Common myeloid progenitor, CD34-positive (primary cell): Measurements from ENCODE around the gene CNPY1.

Source experiments
- CTCF ChIA-PET: fragments of 350-600 bp; sonication (Branson Sonifier 250); formaldehyde crosslinking; loops from one replicate; lab custom pipeline; 2021; ENCODE audit warnings: antibody characterized with exemption; lab: Charles Lee
- POLR2A ChIA-PET: fragments of 350-600 bp; sonication (Branson Sonifier 250); formaldehyde crosslinking; loops from one replicate; lab custom pipeline; 2021; ENCODE audit warnings: antibody characterized with exemption; lab: Charles Lee
- DNase-seq, 3 donors: peaks; one replicate each; pipeline versions ENCODE4 v3.0.0 to v3.0.0-alpha.2; 2013
- H3K27ac ChIP-seq, 2 experiments: 1 replicate in 1 of 2; 2 replicates in 1 of 2; pipeline ENCODE4 v1.7.0; 2013; ENCODE audit warnings: inconsistent platforms in 2 of 2, low read length in 2 of 2, mild to moderate bottlenecking in 2 of 2, low read depth in 1 of 2, moderate library complexity in 1 of 2; ENCODE audit not compliant: severe bottlenecking in 2 of 2, insufficient read depth in 1 of 2, poor library complexity in 1 of 2
- H3K27me3 ChIP-seq, 5 experiments: replicated peaks in 2 of 5; 1 replicate in 3 of 5; 2 replicates in 2 of 5; pipeline versions ENCODE4 v1.6.1 to v1.7.0; 2013; ENCODE audit warnings: low read length in 4 of 5, mild to moderate bottlenecking in 2 of 5, moderate library complexity in 2 of 5, inconsistent platforms in 1 of 5; ENCODE audit not compliant: insufficient read depth in 5 of 5, control insufficient read depth in 4 of 5
- H3K36me3 ChIP-seq, 4 experiments: 1 replicate in 2 of 4; 2 replicates in 2 of 4; pipeline versions ENCODE4 v1.6.1 to v1.7.0; 2013; ENCODE audit warnings: low read length in 3 of 4, control low read depth in 1 of 4, mild to moderate bottlenecking in 1 of 4; ENCODE audit not compliant: control insufficient read depth in 4 of 4, insufficient read depth in 4 of 4
- H3K4me1 ChIP-seq, 4 experiments: 1 replicate in 3 of 4; 2 replicates in 1 of 4; pipeline versions ENCODE4 v1.6.1 to v1.7.1; 2013; ENCODE audit warnings: low read length in 3 of 4, mild to moderate bottlenecking in 3 of 4, control low read depth in 1 of 4, inconsistent platforms in 1 of 4, moderate library complexity in 1 of 4; ENCODE audit not compliant: control insufficient read depth in 4 of 4, insufficient read depth in 4 of 4; ENCODE audit errors: control extremely low read depth in 1 of 4
- H3K4me3 ChIP-seq, 7 experiments: 1 replicate in 4 of 7; 2 replicates in 3 of 7; pipeline versions ENCODE4 v1.5.1 to v1.7.0; 2013; ENCODE audit warnings: mild to moderate bottlenecking in 7 of 7, low read length in 6 of 7, moderate library complexity in 6 of 7, inconsistent platforms in 2 of 7, low read depth in 2 of 7, control low read depth in 1 of 7; ENCODE audit not compliant: insufficient read depth in 4 of 7, control insufficient read depth in 1 of 7; ENCODE audit errors: extremely low read depth in 1 of 7
- H3K9me3 ChIP-seq, 5 experiments: 1 replicate in 4 of 5; 2 replicates in 1 of 5; pipeline versions ENCODE4 v1.6.1 to v1.7.1; 2013; ENCODE audit warnings: low read length in 4 of 5, mild to moderate bottlenecking in 2 of 5, inconsistent platforms in 1 of 5, low read depth in 1 of 5, moderate library complexity in 1 of 5; ENCODE audit not compliant: control insufficient read depth in 4 of 5, insufficient read depth in 2 of 5; ENCODE audit errors: control extremely low read depth in 1 of 5
- WGBS: methylation state at CpG from one replicate; pipeline ENCODE4 v1.1.5; 2013; ENCODE audit not compliant: insufficient coverage; 5-methylcytosine and 5-hydroxymethylcytosine counted together

The CNPY1 gene

DNA sequence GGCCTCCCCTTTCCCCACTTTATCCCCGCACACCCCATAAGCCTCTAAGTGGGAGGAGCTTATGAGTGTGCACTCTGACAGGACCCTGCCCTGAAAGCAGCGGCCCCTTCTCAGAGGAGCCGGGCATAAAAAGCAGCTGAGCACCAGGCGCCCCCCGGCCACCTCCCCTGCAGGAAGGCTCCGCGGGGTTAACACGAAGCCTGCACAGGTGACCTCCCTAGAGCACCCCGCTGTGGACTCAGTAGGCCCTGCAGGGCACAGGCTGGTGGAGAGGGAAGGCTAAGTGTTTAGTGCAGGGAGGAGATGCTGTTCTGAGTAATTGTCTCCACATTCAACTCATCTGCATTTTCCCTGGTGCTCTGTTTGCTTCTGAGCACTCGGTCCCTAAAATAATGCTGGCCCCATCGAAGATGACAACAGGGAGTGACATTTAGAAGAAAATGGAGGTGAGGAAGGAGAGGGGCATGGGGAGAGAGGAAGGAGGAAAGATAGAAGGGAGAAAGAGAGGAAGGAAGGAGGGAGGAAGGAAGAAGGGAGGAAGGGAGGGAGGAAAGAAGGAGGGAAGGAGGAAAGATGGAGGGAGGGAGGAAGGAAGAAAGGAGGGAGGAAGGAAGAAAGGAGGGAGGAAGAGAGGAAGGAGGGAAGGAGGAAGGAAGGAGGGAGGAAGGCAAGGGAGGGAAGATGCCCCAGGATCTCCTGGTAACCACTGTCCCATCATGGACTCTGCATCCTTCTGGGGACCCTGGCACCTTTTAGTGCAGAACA, 25.4 kb upstream of the CNPY1 start:
- peaks cover 0 to 22% (median 2%) of the 10 kb centered on the region in 5 experiments for H3K27me3 ChIP-seq
- WGBS: 76% methylated on average over 5 of the region's 11 CpGs
- ChIA-PET CTCF (no interaction called here), POLR2A (no interaction called here)
- H3K4me3 ChIP-seq: no peak overlapping the region
- no peaks in the 10 kb centered on the region for H3K9me3 ChIP-seq
- no peaks in the 10 kb centered on the region for H3K4me1 ChIP-seq
- no peak overlapping the region for H3K27ac ChIP-seq
- no peaks in the 10 kb centered on the region for H3K36me3 ChIP-seq
- DNase-seq: no peak

DNA sequence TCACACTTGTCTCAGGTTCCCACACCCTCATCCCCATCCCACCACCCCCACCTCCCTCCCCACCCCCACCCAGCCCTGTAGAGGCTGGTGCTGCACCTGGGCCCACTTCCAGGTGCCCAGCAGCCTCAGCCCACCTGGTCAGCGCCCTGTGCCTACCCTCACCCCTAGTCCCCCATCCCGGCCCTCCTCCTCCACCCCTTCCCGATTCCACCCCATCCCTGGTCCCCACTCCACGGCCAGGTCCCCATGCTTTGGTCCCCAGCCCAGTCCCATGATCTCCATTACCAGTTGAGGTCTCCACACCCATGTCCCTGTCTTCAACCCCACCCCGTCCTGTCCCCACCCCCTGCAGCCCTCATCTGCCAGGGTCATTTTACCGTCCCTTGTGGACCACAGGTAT, 24.6 kb upstream of the CNPY1 start:
- WGBS: 94% methylated on average over 5 of the region's 6 CpGs
- no peak overlapping the region for H3K4me3 ChIP-seq
- POLR2A ChIA-PET: no interaction called here
- no peak overlapping the region for H3K27ac ChIP-seq
- DNase-seq: no peak
- H3K36me3 ChIP-seq: no peaks in the 10 kb centered on the region
- peaks cover 0 to 22% (median 2%) of the 10 kb centered on the region in 5 experiments for H3K27me3 ChIP-seq
- CTCF ChIA-PET: no interaction called here
- H3K9me3 ChIP-seq: no peaks in the 10 kb centered on the region
- no peaks in the 10 kb centered on the region for H3K4me1 ChIP-seq

DNA sequence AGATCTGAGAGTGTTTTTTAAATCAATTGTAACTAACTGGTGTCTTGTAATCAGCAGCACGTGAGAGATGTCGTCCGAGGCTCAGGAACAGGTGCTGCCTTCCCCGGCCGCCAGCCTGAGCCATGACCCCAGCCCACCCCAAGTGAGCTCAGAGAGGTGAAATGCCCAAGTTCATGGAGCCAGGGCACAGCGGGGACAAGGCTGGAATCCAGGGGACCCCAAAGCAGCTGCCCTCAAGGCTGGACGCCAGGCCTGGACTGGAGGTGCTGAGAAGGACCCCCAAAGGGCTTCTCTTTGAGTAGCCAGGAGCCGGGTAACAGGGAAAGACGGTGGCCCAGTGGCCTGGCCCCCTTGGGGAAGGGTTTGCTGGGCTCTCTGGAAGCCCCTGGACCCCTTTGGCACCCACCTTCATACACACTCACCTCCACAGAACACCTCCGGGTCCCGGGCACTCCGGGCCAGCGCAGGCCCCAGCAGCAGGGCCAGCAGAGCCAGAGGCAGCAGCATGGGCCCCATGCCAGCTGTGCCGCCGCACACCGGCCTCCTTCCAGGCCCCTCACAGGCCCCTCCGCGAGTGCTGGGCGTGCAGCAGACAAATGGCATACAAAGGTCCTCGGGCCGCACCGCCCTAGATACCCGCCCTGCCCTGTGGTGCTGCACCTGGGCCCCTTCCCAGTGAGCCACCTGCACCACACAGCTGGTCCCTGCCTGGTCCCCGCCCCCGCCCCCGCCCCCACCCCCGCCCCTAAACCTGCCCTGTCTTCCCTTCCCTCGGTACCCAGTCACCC, 24.0 kb upstream of the CNPY1 start:
- Histone ChIP-seq H3K27ac (no peak overlapping the region), H3K4me3 (no peak overlapping the region), H3K36me3 (no peaks in the 10 kb centered on the region), H3K27me3 (peaks cover 0 to 22% (median 2%) of the 10 kb centered on the region in 5 experiments), H3K9me3 (no peaks in the 10 kb centered on the region), H3K4me1 (no peaks in the 10 kb centered on the region)
- WGBS: 98% methylated on average over 13 of the region's 28 CpGs
- no peak for DNase-seq
- CTCF ChIA-PET: no interaction called here
- POLR2A ChIA-PET: no interaction called here

DNA sequence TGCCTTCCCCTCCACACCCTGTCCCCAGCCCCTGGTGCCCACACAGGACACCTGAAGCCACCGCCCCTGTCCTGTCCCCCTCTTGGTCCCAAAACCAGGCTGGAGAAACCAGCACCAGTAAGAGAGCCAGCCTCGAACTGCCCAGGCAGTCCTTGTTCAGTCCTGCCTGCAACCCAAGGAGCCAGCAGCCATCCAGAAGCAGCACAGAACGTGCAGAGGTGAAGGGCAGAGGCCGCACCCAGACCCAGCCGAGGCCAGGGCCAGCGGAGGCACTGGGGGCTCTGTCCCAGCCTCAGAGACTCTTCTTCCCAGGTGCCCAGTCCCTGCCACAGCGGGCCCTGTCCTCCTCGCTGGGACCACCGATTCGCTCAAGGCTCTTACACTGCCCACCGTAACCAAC, 23.3 kb upstream of the CNPY1 start:
- H3K27me3 ChIP-seq: peaks cover 0 to 22% (median 0%) of the 10 kb centered on the region in 5 experiments
- no peak overlapping the region for H3K27ac ChIP-seq
- no peak for DNase-seq
- no peaks in the 10 kb centered on the region for H3K4me1 ChIP-seq
- H3K36me3 ChIP-seq: no peaks in the 10 kb centered on the region
- 89% methylated on average over 10 of the region's 11 CpGs for WGBS
- ChIA-PET CTCF (no interaction called here), POLR2A (no interaction called here)
- no peak overlapping the region for H3K4me3 ChIP-seq
- H3K9me3 ChIP-seq: no peaks in the 10 kb centered on the region

DNA sequence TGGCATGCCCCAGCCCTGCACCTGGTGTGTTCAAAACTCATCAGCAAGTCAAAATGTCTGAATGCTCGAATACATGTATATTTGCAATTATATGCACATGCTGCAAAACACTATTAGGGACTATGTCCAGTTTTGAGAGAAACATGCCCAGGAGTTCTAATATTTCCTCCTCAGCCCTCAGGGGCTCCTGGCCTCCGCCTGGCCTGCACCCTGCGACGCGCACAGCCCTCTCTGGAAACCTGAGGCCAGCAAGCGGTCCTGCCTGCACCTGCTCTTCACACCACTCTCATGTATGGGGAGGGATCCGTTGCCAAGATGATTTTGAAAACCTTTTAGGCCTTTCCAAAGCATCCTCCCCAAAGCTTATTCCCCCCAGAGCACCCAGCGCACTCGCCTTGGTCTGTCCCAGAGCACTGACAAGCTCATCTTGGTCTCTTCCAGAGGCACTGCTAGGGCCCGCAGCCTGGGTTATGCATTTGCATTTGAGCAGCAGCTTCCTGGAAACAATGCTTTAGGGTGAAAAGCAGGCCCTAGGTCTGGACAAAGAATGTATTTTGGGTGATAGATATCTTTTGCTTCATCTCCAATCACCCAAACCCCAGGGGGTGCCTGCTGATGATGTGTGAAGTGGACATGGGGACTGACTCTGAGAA, 22.6 kb upstream of the CNPY1 start:
- CTCF ChIA-PET: interaction anchor here (1.5 kb wide), 1 partner anchor 12 kb away, joined by 5 read pairs; no protein-coding TSS in a partner anchor
- no peak for DNase-seq
- H3K36me3 ChIP-seq: no peaks in the 10 kb centered on the region
- POLR2A ChIA-PET: no interaction called here
- H3K9me3 ChIP-seq: no peaks in the 10 kb centered on the region
- peaks cover 0 to 22% (median 0%) of the 10 kb centered on the region in 5 experiments for H3K27me3 ChIP-seq
- WGBS: 83% methylated on average over 3 of the region's 10 CpGs
- H3K4me1 ChIP-seq: no peaks in the 10 kb centered on the region
- H3K27ac ChIP-seq: no peak overlapping the region
- H3K4me3 ChIP-seq: no peak overlapping the region

DNA sequence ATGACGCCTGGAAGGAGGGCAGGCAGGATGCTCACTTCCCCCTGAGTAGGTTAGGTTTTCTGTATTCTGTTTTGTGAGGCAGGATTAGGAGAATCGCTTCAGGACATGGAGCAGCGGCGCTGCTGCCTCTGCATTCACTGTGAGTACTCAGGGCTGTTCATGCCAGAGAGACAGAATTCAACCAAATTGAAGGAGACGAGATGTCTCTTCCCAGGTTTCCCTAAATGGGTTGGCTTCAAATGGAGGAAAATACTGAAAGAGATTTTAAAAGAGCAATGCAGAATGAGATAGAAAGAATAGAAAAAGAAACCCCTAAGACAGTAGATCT, 21.9 kb upstream of the CNPY1 start:
- WGBS: 82% methylated on average over 5 of the region's 5 CpGs
- Histone ChIP-seq H3K27me3 (peaks cover 0 to 22% (median 0%) of the 10 kb centered on the region in 5 experiments), H3K9me3 (no peaks in the 10 kb centered on the region), H3K4me3 (no peak overlapping the region), H3K27ac (no peak overlapping the region), H3K36me3 (no peaks in the 10 kb centered on the region), H3K4me1 (no peaks in the 10 kb centered on the region)
- no peak for DNase-seq
- CTCF ChIA-PET: interaction anchor here (1.5 kb wide), 1 partner anchor 11 kb away, joined by 5 read pairs; no protein-coding TSS in a partner anchor
- POLR2A ChIA-PET: no interaction called here
